ENCODE measurements around the gene OPCML.

The OPCML gene

GRCh38 chr11:132438418-132438817, 1093.9 kb downstream of the OPCML start:
- no peak for TF ChIP-seq CTCF (IDR thresholded peaks at IDR 0.05)
- Mint-ChIP-seq H3K4me1 (peaks cover 20% of the 10 kb centered on the region), H3K36me3 (ENCODE audit: low read depth) (no peaks in the 10 kb centered on the region), H3K27ac (no peak overlapping the region), H3K27me3 (ENCODE audit: low read depth, poor library complexity) (peaks cover 23% of the 10 kb centered on the region), H3K4me3 (no peak overlapping the region), H3K9me3 (peaks cover 7% of the 10 kb centered on the region)
- no peak for DNase-seq

GRCh38 chr11:132430429-132431062, 1101.8 kb downstream of the OPCML start:
- Mint-ChIP-seq H3K4me3 (peak overlapping the region; percentile 7), H3K9me3 (no peaks in the 10 kb centered on the region), H3K36me3 (ENCODE audit: low read depth) (no peaks in the 10 kb centered on the region), H3K4me1 (peaks cover 49% of the 10 kb centered on the region), H3K27ac (peak overlapping the region; percentile 97), H3K27me3 (ENCODE audit: low read depth, poor library complexity) (peaks cover 21% of the 10 kb centered on the region)
- peak; percentile 56 for DNase-seq
- no peak for TF ChIP-seq CTCF (IDR thresholded peaks at IDR 0.05)

- Mint-ChIP-seq H3K36me3 (ENCODE audit: low read depth) (no peaks in the 10 kb centered on the region), H3K9me3 (no peaks in the 10 kb centered on the region), H3K27me3 (ENCODE audit: low read depth, poor library complexity) (peaks cover 15% of the 10 kb centered on the region), H3K4me1 (peaks cover 52% of the 10 kb centered on the region), H3K27ac (peak overlapping the region; percentile 97), H3K4me3 (no peak overlapping the region)
- no peak for TF ChIP-seq CTCF (IDR thresholded peaks at IDR 0.05)
- DNase-seq: no peak
These were observed 1102.6 kb downstream of the OPCML start for GRCh38 chr11:132429685-132430084.

- no peak for TF ChIP-seq CTCF (IDR thresholded peaks at IDR 0.05)
- peak overlapping the region; percentile 47 for H3K27ac Mint-ChIP-seq
- H3K27me3 Mint-ChIP-seq (ENCODE audit: low read depth, poor library complexity): peaks cover 5% of the 10 kb centered on the region
- H3K9me3 Mint-ChIP-seq: no peaks in the 10 kb centered on the region
- peaks cover 56% of the 10 kb centered on the region for H3K4me1 Mint-ChIP-seq
- no peaks in the 10 kb centered on the region for H3K36me3 Mint-ChIP-seq (ENCODE audit: low read depth)
- no peak for DNase-seq
- no peak overlapping the region for H3K4me3 Mint-ChIP-seq
These were observed 1104.7 kb downstream of the OPCML start for GRCh38 chr11:132427611-132428010.

- H3K27ac Mint-ChIP-seq: no peak overlapping the region
- H3K9me3 Mint-ChIP-seq: no peaks in the 10 kb centered on the region
- H3K4me3 Mint-ChIP-seq: no peak overlapping the region
- peaks cover 14% of the 10 kb centered on the region for H3K27me3 Mint-ChIP-seq (ENCODE audit: low read depth, poor library complexity)
- TF ChIP-seq CTCF (IDR thresholded peaks at IDR 0.05): no peak
- no peak for DNase-seq
- no peaks in the 10 kb centered on the region for H3K36me3 Mint-ChIP-seq (ENCODE audit: low read depth)
- H3K4me1 Mint-ChIP-seq: peaks cover 37% of the 10 kb centered on the region
These were observed 1107.9 kb downstream of the OPCML start for GRCh38 chr11:132424433-132424832.

GRCh38 chr11:132423266-132423665, 1109.0 kb downstream of the OPCML start:
- Mint-ChIP-seq H3K9me3 (no peaks in the 10 kb centered on the region), H3K4me1 (peaks cover 25% of the 10 kb centered on the region), H3K36me3 (ENCODE audit: low read depth) (no peaks in the 10 kb centered on the region), H3K27ac (no peak overlapping the region), H3K4me3 (no peak overlapping the region), H3K27me3 (ENCODE audit: low read depth, poor library complexity) (peaks cover 13% of the 10 kb centered on the region)
- no peak for DNase-seq
- TF ChIP-seq CTCF (IDR thresholded peaks at IDR 0.05): no peak

Data from nephron progenitor cell (in vitro differentiated cells).